ENCODE results near the gene DDX60.
"Not testable (repeated sequence)": the region's sequence is repeated elsewhere in the genome, so short reads cannot be mapped to it uniquely, and the experiment has no call there.

The DDX60 gene

GRCh38 chr4:168293386-168293975, 25.1 kb downstream of the DDX60 start:
- no peak overlapping the region for H3K4me3 ChIP-seq (ENCODE audit: insufficient read length, low read depth)
- TF ChIP-seq YY1 (IDR thresholded peaks at IDR 0.05; ENCODE audit: insufficient read depth, insufficient read length) (no peak), ZNF274 (IDR thresholded peaks at IDR 0.05; ENCODE audit: low read depth, low read length) (no peak), SUZ12 (IDR thresholded peaks at IDR 0.05; ENCODE audit: extremely low read depth, insufficient read depth, insufficient read length) (no peak)
- H3K9me3 ChIP-seq (ENCODE audit: insufficient read depth, low read length), result no peaks in the 10 kb centered on the region
- H3K36me3 ChIP-seq (ENCODE audit: insufficient read depth, insufficient read length, low read length), result no peaks in the 10 kb centered on the region
- no peak for DNase-seq (ENCODE audit: low read depth, low spot score)
- H3K9ac ChIP-seq (ENCODE audit: insufficient read length, low read depth), result no peak overlapping the region
- H3K27me3 ChIP-seq (ENCODE audit: insufficient read depth, insufficient read length), result no peaks in the 10 kb centered on the region
- no peaks in the 10 kb centered on the region for H3K4me1 ChIP-seq (ENCODE audit: insufficient read depth, insufficient read length)

GRCh38 chr4:168291242-168291641, 27.3 kb downstream of the DDX60 start:
- no peak overlapping the region for H3K4me3 ChIP-seq (ENCODE audit: insufficient read length, low read depth)
- TF ChIP-seq SUZ12 (IDR thresholded peaks at IDR 0.05; ENCODE audit: extremely low read depth, insufficient read depth, insufficient read length), result no peak
- no peak for TF ChIP-seq YY1 (IDR thresholded peaks at IDR 0.05; ENCODE audit: insufficient read depth, insufficient read length)

GRCh38 chr4:168285850-168286249, 32.7 kb downstream of the DDX60 start:
- not testable (repeated sequence) for H3K27me3 ChIP-seq (ENCODE audit: insufficient read depth, insufficient read length); DNase-seq (ENCODE audit: low read depth, low spot score); H3K9me3 ChIP-seq (ENCODE audit: insufficient read depth, low read length); H3K4me3 ChIP-seq (ENCODE audit: insufficient read length, low read depth); H3K36me3 ChIP-seq (ENCODE audit: insufficient read depth, insufficient read length, low read length); H3K4me1 ChIP-seq (ENCODE audit: insufficient read depth, insufficient read length); H3K9ac ChIP-seq (ENCODE audit: insufficient read length, low read depth)

More at GRCh38 chr4:168291242-168291641, 27.3 kb downstream of the DDX60 start:
- no peak overlapping the region for H3K9ac ChIP-seq (ENCODE audit: insufficient read length, low read depth)
- no peak for DNase-seq (ENCODE audit: low read depth, low spot score)
- no peaks in the 10 kb centered on the region for H3K9me3 ChIP-seq (ENCODE audit: insufficient read depth, low read length)
- H3K4me1 ChIP-seq (ENCODE audit: insufficient read depth, insufficient read length), result no peaks in the 10 kb centered on the region
- H3K27me3 ChIP-seq (ENCODE audit: insufficient read depth, insufficient read length), result no peaks in the 10 kb centered on the region
- H3K36me3 ChIP-seq (ENCODE audit: insufficient read depth, insufficient read length, low read length), result no peaks in the 10 kb centered on the region

GRCh38 chr4:168279556-168279955, 39.0 kb downstream of the DDX60 start:
- TF ChIP-seq YY1 (IDR thresholded peaks at IDR 0.05; ENCODE audit: insufficient read depth, insufficient read length) (no peak), ZNF274 (IDR thresholded peaks at IDR 0.05; ENCODE audit: low read depth, low read length) (no peak), SUZ12 (IDR thresholded peaks at IDR 0.05; ENCODE audit: extremely low read depth, insufficient read depth, insufficient read length) (no peak)
- H3K36me3 ChIP-seq (ENCODE audit: insufficient read depth, insufficient read length, low read length), result no peaks in the 10 kb centered on the region
- no peak overlapping the region for H3K9ac ChIP-seq (ENCODE audit: insufficient read length, low read depth)
- H3K9me3 ChIP-seq (ENCODE audit: insufficient read depth, low read length), result no peaks in the 10 kb centered on the region
- no peak for DNase-seq (ENCODE audit: low read depth, low spot score)
- H3K4me3 ChIP-seq (ENCODE audit: insufficient read length, low read depth), result no peak overlapping the region
- H3K4me1 ChIP-seq (ENCODE audit: insufficient read depth, insufficient read length), result no peaks in the 10 kb centered on the region
- no peaks in the 10 kb centered on the region for H3K27me3 ChIP-seq (ENCODE audit: insufficient read depth, insufficient read length)

GRCh38 chr4:168275836-168276235, 42.7 kb downstream of the DDX60 start:
- TF ChIP-seq SUZ12 (IDR thresholded peaks at IDR 0.05; ENCODE audit: extremely low read depth, insufficient read depth, insufficient read length), result no peak
- TF ChIP-seq ZNF274 (IDR thresholded peaks at IDR 0.05; ENCODE audit: low read depth, low read length), result no peak
- TF ChIP-seq YY1 (IDR thresholded peaks at IDR 0.05; ENCODE audit: insufficient read depth, insufficient read length), result no peak

GRCh38 chr4:168274871-168275270, 43.7 kb downstream of the DDX60 start:
- H3K36me3 ChIP-seq (ENCODE audit: insufficient read depth, insufficient read length, low read length), result no peaks in the 10 kb centered on the region
- no peaks in the 10 kb centered on the region for H3K9me3 ChIP-seq (ENCODE audit: insufficient read depth, low read length)
- no peak for DNase-seq (ENCODE audit: low read depth, low spot score)
- H3K9ac ChIP-seq (ENCODE audit: insufficient read length, low read depth), result no peak overlapping the region
- no peak for TF ChIP-seq ZNF274 (IDR thresholded peaks at IDR 0.05; ENCODE audit: low read depth, low read length)
- TF ChIP-seq SUZ12 (IDR thresholded peaks at IDR 0.05; ENCODE audit: extremely low read depth, insufficient read depth, insufficient read length), result no peak
- no peak for TF ChIP-seq YY1 (IDR thresholded peaks at IDR 0.05; ENCODE audit: insufficient read depth, insufficient read length)
- no peaks in the 10 kb centered on the region for H3K4me1 ChIP-seq (ENCODE audit: insufficient read depth, insufficient read length)
- H3K4me3 ChIP-seq (ENCODE audit: insufficient read length, low read depth), result no peak overlapping the region
- H3K27me3 ChIP-seq (ENCODE audit: insufficient read depth, insufficient read length), result no peaks in the 10 kb centered on the region

More at GRCh38 chr4:168275836-168276235, 42.7 kb downstream of the DDX60 start:
- H3K9ac ChIP-seq (ENCODE audit: insufficient read length, low read depth), result no peak overlapping the region
- H3K4me3 ChIP-seq (ENCODE audit: insufficient read length, low read depth), result no peak overlapping the region
- no peaks in the 10 kb centered on the region for H3K9me3 ChIP-seq (ENCODE audit: insufficient read depth, low read length)
- DNase-seq (ENCODE audit: low read depth, low spot score), result no peak
- no peaks in the 10 kb centered on the region for H3K27me3 ChIP-seq (ENCODE audit: insufficient read depth, insufficient read length)
- no peaks in the 10 kb centered on the region for H3K36me3 ChIP-seq (ENCODE audit: insufficient read depth, insufficient read length, low read length)
- H3K4me1 ChIP-seq (ENCODE audit: insufficient read depth, insufficient read length), result no peaks in the 10 kb centered on the region

GRCh38 chr4:168273838-168274237, 44.7 kb downstream of the DDX60 start:
- Histone ChIP-seq H3K4me3 (ENCODE audit: insufficient read length, low read depth) (no peak overlapping the region), H3K36me3 (ENCODE audit: insufficient read depth, insufficient read length, low read length) (no peaks in the 10 kb centered on the region), H3K27me3 (ENCODE audit: insufficient read depth, insufficient read length) (no peaks in the 10 kb centered on the region), H3K4me1 (ENCODE audit: insufficient read depth, insufficient read length) (no peaks in the 10 kb centered on the region), H3K9me3 (ENCODE audit: insufficient read depth, low read length) (no peaks in the 10 kb centered on the region), H3K9ac (ENCODE audit: insufficient read length, low read depth) (no peak overlapping the region)
- no peak for TF ChIP-seq ZNF274 (IDR thresholded peaks at IDR 0.05; ENCODE audit: low read depth, low read length)
- no peak for TF ChIP-seq YY1 (IDR thresholded peaks at IDR 0.05; ENCODE audit: insufficient read depth, insufficient read length)
- no peak for TF ChIP-seq SUZ12 (IDR thresholded peaks at IDR 0.05; ENCODE audit: extremely low read depth, insufficient read depth, insufficient read length)
- DNase-seq (ENCODE audit: low read depth, low spot score), result no peak

- no peak for DNase-seq (ENCODE audit: low read depth, low spot score)
- Histone ChIP-seq H3K9me3 (ENCODE audit: insufficient read depth, low read length) (no peaks in the 10 kb centered on the region), H3K4me1 (ENCODE audit: insufficient read depth, insufficient read length) (no peaks in the 10 kb centered on the region), H3K27me3 (ENCODE audit: insufficient read depth, insufficient read length) (no peaks in the 10 kb centered on the region), H3K9ac (ENCODE audit: insufficient read length, low read depth) (no peak overlapping the region), H3K4me3 (ENCODE audit: insufficient read length, low read depth) (no peak overlapping the region), H3K36me3 (ENCODE audit: insufficient read depth, insufficient read length, low read length) (no peaks in the 10 kb centered on the region)
- TF ChIP-seq ZNF274 (IDR thresholded peaks at IDR 0.05; ENCODE audit: low read depth, low read length) (no peak), SUZ12 (IDR thresholded peaks at IDR 0.05; ENCODE audit: extremely low read depth, insufficient read depth, insufficient read length) (no peak), YY1 (IDR thresholded peaks at IDR 0.05; ENCODE audit: insufficient read depth, insufficient read length) (no peak)
These were observed 46.1 kb downstream of the DDX60 start for GRCh38 chr4:168272488-168272887.

Measured in NT2/D1 (cell line).